ENCODE measurements around the gene NCAN.

Gene NCAN

DNA sequence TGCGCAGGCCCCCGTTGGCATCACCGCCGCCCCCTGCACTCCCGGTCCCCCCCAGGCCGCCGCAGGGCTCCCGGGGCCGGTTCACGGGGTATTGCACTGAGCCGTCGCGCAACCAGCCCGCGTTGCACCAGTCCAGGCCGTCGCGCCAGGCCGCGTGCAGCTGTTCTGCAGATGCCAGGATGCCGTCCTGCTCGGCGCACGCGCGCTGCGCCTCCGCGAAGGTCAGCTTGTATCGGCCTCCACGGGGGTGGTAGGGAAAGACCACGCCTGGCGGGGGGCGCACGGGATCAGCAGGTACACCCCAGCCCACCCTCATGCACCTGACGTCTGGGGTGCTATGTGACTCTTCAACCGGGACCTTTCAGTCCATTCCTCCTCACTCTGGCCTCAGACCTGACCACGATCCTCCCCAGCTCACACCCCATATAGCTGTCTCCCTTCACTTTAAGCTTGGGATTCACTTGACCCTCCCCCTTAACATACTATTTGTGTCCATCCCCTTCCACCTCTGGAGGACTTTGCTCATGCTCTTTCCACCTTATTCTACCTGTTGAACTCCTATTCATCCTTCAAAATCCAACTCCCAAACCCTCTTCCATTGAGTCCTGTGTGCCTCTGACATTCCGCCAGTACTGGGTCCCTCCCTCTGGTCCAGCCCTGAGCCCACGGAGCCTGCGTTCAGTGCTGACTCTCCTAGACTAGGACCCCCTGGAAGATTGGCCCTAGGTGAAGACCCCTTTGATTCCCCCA lies 47.0 kb downstream of the NCAN start:
- FAIRE-seq (no peak), DNase-seq (ENCODE audit: insufficient read length, low spot score) (no peak)

DNA sequence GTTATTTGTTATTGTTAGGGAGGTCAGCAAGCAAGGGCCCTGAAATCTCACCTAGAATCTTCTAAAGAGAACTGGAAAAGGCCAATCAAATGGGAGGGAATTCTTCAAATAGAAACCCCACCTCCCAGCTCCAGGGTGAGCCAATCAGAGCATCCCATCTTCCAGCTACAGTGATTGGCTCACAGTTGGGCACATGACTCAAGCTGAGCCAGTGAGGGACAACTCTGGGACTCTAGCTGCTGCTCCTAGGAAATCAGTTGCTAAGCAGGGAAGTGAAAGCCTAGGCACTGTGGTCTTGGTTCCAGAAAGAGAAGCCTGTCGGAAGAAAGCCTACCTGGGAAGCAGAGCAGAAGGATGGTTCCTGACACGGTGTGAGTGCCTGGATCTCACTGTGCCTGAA lies 48.0 kb downstream of the NCAN start:
- peak; percentile 65 for DNase-seq (ENCODE audit: insufficient read length, low spot score)
- no peak for FAIRE-seq

DNA sequence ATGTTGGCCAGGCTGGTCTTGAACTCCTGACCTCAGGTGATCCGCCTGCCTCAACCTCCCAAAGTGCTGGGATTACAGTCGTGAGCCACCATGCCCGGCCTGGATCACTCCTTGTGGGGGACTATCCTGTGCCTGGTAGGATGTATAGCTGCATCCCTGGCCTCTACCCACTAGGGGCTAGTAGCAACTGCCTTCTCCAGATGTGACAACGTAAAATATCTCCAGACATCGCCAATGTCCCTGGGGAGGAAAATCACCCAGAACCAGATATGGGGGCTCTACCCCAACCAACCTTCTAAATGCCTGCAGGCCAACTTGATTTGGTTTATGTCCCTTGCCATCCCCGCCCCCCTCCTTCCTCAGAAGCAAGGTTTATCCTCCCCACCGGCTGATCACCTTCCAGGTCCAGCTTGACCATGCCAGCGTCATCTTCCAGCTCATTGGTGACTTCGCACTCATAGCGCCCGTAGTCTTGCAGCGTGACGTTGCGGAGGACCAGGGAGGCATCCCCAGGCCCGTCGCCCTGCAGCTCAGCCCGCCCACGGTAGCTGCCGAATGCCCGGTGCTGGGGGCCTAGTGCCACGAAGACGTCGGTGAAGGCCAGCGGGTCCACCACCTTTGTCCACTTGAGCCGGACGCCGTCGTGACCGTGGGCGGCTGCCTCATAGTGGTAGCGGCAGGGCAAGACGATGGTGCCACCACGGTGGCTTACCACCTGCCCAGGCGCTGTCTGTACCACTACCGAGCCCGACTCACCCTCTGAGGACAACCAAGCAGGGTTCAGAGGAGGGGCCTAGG lies 48.9 kb downstream of the NCAN start:
- DNase-seq (ENCODE audit: insufficient read length, low spot score) (no peak), FAIRE-seq (no peak)

DNA sequence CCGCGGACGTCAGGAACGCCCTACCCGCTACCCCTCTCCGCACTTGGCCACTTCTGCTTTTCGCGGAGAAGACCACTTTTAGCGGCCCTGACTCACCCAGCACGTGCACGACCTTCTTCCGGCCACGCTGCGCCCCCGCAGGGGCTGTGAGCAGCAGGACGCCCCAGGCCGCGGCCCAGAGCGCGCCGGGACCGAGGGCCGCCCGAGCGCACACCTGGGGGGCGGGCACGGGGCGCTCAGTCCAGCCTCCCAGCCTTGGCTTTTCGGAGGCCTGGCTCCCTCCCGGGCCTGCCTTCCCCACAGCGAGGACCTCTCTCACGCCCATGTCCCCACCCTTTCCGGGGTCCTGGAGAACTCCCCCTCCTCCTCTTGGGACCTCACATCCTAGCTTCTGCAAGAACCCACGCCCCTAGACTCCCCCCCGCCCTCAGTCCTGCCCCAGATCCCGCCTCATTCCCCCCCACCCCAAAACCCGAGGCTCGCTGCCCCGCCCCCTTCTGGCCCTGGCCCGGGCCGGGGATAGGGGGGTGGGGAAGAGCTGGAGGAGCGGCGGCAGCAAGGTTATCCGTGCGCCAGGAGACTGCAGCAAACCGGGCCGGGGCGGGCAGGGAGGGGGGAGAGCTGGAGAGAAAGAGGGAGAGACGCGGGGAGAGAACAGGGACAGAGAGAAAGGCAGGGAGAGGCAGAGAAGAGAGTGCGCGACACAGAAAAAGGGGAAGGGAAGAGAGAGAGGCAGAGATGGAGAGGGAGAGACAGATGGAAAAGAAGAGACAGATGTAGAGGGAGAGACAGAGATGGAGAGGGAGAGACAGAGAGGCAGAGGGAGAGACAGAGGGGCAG lies 49.8 kb downstream of the NCAN start:
- DNase-seq (ENCODE audit: insufficient read length, low spot score): no peak

DNA sequence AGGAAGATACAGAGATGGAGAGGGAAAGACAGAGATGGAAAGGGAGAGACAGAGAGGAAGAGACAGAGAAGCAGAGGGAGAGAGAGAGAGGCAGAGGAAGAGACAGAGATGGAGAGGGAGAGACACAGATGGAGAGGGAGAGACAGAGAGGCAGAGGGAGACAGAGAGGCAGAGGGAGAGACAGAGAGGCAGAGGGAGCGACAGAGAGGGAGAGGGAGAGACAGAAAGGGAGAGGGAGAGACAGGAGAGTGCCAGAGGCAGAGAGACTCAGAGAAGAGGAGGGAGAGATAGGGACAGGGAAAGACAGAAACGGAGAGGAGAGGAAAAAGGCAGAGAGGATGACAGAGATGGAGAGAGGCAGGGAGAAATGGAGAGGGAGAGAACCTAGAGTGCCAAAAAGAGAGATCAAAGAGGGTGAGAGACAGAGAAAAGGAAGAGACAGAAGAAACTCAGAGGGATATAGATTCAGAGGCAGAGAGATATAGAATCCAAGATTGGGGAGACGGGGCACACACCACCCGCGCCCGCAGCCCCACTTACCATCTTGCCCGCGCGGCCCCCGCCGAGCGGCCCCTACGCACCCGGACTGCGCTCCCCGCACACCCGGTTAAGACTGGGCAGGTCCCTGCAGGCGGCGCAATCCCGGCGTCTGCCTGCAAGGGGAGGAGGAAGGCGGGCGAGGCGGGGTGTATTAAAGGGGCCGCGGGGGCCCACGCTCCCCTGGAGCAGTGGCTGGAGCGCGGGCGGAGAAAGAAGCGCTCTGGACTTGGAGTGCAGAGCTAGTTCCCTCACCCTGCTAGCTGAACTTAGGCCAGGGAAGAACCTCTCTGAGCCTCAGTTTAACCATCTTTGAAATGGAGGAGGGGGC lies 50.7 kb downstream of the NCAN start:
- no peak for FAIRE-seq
- DNase-seq (ENCODE audit: insufficient read length, low spot score): no peak

More for the DNA sequence above, 49.8 kb downstream of the NCAN start:
- FAIRE-seq: no peak

DNA sequence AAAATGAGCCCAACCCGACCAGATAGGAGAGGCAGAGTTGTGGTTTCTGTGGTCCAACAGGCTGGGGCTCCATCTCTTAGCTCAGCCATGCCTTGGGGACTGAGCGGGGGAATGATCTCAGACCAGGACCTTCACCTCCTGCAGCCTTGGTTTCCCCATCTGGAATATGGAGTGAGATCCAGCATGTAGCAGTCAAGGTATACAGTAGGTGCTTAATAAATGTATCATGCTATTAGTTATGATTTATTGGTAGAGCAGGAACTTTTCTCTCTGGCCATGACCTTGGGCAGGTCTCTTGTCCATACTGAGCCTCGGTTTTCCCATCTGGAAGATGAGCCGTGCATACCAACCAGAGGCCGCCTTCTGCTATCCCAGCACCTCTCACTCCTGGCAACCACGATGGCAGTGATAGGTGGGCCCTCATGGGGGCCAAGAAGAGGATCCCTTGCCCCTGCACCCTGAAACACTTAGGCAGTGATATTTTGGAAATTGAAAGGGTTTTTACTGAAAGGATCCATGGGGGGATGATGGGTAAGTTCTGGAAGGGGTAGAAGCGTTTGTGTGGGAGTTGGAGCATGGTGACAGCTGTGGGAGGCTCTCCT lies 52.2 kb downstream of the NCAN start:
- FAIRE-seq: no peak
- DNase-seq (ENCODE audit: insufficient read length, low spot score): no peak

DNA sequence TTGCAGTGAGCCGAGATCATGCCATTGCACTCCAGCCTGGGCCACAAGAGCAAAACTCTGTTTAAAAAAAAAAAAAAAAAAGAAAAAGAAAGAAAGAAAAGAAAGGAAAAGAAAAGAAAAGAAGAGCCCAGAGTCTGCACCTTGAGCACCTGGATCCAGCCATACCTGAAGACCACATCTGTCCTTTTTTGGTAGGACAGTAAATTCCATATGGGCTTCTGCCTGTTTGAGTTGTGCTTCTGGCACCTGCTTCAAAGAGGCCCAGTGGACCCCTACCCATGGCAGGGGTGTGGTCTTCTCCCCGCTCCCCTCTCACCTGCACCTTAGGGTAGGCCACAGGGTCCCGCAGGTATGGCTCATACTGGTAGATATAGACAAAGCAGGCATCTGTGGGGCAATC lies 55.5 kb downstream of the NCAN start:
- FAIRE-seq (no peak), DNase-seq (ENCODE audit: insufficient read length, low spot score) (no peak)

DNA sequence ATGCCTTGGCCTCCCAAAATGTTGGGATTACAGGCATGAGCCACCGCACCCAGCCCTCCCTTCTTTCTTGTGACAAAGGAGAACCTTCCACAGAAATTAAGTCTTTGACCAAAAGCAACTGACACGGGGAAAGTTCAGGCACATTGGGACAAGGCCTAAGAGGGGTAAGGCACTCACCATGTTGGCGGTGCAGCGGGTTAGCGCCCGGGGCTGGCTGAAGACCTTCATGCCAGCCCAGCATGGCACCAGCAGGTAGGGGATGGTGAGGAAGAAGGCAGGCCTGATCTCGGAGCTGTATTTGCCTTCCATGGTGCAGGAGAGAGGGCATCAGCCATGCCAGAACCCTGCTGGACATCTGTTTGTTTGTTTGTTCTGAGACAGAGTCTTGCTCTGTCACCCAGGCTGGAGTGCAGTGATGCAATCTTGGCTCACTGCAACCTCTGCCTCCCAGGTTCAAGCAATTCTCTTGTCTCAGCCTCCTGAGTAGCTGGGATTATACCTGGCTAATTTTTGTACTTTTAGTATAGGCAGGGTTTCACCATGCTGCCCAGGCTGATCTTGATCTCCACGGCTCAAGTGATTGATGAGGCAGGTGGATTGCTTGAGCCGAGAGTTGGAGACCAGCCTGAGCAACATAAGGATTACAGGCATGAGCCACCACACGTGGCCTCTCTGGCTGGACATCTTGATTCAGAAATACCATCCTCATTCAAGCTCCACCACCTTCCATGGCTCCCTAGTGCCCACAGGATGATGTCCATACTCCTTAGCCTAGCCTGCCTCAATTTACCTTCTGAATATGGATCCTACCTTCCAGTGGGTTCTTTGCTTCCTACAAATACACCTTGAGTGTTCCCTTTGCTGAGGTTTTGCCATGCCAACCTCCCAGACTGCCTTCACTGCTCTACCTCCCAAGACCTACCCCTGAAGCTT lies 57.0 kb downstream of the NCAN start:
- DNase-seq (ENCODE audit: insufficient read length, low spot score) (no peak), FAIRE-seq (no peak)

DNA sequence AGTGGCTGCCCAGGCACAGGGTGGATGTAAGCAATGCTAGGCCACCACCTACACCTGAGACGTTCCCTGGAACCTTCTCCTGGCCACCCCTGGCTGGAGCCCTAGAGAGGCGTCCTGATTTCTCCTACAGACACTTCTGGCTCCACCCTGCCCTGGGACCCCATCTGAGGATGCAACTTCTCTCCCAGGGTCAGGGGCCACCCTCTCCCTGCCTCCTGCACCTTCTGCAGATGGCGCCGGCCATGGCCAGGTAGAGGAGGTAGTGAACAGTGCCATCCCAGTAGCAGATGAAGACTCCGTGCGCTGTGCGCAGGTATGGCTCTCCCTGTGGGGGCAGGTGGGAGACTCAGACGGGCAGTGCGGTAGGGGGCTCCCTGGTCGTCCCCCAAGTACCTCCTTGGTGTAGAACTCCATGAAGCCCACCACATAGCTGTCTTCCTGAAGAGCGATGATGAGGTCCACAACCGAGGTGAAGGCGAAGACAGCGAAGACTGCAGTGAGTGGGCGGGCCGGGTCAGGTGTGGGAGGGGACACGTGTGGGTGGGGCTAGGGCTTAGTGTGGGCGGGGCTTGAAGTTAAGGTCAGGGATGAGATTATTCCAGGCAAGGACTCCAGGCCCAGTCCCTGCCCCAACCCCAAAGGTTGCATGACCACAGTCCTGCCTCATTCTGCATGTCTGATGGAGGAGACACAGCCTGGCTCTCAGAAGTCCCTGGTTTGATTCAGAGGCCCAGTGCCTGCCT lies 58.4 kb downstream of the NCAN start:
- DNase-seq (ENCODE audit: insufficient read length, low spot score): no peak
- FAIRE-seq: no peak

DNA sequence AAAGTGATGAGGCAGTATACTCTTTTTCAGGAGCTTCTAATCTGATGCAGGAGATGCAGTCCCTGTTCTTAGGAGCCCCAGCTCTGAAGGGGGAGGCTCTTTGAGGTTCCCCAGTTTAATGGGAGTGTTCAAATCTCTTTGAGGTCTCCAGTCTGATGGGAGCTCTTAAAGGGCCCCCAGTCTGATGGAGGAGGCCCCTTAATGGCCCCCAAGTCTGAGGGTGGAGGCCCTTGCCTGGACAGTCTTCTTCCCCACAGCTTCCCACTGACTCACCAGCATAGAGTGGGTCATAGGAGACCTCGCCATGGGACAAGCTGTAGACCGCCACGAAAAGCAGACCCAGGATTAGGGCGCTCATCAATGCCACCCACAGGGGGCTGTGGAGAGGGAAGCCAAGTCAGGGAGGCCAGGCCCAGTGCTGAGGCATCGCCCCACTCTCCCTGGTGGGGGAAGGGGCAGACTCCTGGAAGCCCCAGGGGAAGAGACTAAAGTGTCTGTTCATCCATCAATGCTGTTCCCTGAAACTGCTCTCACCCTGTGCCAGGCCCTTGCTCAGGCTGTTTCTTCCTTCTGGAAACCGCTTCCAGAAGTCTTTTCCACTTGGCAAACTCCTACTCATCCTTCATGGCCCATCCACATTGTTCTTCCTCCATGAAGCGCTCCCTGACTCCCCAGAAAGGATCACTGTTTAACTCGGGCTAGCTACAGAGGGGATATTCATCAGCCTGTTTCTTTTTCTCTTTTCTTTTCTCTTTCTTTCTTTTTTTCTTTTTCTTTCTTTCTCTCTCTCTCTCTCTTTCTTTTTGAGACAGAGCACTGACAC lies 59.2 kb downstream of the NCAN start:
- DNase-seq (ENCODE audit: insufficient read length, low spot score): no peak
- FAIRE-seq: no peak

DNA sequence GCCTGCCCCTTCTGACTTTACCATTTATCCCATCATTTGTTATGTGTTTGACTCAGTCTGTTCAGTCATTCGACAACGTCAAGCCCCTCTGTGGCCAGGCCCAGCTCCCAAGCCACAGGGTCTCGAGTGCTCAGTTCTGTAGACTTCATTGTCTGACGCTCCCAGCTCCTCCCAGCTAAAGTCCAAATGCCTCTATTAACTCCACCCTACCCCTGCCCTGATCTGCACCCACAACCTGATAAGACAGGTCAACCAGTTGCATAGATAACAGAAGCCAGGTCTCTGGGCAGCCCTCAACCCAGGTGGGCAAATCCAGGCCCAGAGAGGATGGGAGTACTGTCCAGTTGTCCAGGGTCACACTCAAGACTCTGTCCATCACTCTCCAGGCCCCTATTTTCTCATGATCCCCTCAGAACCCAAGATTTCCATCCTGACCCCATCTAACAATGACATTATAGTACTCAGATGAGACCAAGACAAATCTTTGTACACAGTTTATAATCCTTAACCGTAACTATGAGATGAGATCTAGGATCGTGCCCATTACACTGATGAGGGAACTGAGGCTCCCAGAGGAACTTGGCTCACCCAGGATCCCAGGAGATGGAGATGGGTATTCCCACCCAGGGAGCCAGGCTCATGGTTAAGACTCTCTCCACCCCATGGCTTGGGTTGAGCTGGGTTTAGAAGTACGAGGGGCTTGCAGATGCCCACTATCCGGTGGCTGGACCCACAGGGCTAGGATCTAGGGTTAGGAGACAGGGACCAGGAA lies 60.3 kb downstream of the NCAN start:
- FAIRE-seq (no peak), DNase-seq (ENCODE audit: insufficient read length, low spot score) (no peak)

DNA sequence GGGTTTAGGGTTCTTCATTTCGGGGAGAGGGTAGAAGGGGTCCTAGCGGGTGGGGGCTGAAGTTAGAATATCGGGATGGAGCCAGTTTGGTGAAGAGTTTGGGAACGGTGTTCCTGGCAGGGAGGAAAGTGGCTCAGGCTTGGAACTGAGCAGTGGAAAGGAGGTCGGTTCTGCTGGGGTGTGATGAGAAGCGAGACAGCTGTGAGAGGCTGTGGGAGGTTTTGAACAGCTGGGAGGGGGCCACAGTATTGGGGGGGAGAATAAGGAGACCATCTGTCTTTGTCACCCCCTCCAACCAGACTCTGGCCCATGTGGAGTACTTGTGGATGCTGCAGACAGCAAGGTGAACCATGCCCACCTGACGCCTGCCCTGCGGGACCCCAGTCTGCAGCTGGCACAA lies 62.4 kb downstream of the NCAN start:
- no peak for FAIRE-seq
- DNase-seq (ENCODE audit: insufficient read length, low spot score): no peak

DNA sequence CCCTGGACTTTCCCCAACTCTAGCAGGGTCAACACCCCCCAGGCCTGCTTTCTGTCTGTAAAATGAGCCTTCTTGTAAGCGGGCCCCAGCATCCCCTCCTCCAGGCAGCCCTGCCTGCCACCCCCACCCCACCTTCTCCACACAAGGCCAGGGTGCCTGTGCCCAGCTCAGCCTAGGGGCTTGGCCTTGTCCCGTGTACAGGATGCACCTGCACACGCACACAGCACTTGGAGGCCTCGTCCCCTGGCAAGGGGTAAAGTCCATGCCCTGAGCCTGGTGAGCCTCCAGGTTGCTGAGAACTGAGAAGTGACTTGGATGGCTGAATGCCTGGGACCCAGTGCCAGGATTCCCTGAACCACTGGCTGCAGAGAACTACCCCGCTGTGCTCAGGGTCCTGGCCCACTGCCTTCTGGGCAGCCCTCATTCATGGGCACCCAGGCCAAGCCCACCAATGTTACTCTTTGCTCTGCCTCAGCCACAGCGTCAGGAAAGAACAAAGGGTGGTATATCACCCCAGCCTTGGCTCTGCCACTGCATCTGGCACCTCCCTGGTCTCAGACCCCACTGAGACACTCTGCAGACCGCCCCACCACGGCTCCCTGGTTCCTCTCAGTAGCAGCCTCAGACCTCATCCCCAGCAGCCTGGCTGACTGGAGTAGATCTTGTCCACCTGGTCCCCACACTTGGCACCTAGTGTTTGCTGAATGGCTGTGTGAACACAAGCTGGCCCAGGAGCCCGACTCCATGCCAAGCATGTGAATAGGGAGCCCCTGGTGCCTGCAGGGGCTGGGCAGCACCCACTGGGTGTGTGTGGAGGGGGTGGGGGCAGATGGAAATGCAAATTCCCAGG lies 63.2 kb downstream of the NCAN start:
- FAIRE-seq (no peak), DNase-seq (ENCODE audit: insufficient read length, low spot score) (no peak)

DNA sequence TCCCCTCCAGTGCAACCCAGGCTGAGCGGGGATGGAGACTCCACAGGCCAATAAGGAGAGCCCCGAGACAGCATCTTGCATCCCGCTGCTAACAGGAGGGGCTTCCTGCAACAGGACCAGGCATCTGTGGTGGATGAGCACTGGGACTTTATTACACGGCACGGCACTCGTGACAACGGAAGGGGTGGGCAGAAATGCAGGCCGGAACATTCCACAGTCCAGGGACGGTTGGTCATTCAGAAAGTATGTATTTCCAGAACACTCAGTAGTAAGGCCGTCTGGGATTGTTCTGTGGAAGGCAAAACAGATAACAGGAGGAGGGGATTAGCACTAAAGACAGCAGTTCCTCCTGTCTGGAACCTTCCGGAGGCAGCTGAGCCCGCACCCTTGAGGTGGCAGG lies 64.6 kb downstream of the NCAN start:
- no peak for DNase-seq (ENCODE audit: insufficient read length, low spot score)
- FAIRE-seq: no peak

DNA sequence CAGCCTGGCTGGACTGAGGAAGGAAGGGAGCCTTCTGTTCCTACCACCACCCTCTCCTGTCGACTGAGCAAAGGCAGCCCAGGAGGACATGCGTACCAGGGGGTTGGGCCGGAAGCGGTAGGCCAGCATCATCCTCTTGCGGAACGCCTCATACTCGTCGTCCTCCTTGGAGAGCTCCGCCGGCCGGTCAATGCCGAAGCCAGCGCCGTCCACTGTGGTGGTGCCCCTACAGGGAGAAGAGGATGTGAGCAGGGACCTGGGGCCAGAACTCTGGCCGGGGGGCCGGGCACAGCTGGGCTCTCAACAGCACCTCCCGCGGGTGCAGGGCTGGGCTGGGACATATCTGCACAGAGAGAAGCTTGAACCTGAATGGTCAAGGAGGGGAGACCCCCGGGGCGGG lies 65.1 kb downstream of the NCAN start:
- DNase-seq (ENCODE audit: insufficient read length, low spot score) (no peak), FAIRE-seq (no peak)

DNA sequence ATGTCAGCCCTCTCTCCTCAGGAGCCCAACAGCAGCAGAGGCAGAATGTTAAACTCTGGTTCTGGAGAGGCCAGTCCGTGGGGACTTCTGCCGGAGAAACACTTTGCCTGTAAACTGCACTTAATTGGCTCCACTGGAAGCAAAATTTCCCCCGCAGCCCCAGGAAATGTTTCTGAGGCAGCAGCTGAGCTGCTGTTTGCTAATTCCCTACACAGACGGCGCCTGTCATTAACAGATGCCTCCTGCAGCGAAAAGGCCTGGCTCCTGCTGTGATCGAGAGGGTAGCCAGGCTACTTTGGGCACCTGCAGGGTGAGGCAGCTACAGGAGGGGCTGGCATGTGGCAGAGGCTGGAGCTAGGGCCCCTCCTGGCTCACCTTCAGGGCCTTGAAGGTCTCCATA lies 66.6 kb downstream of the NCAN start:
- no peak for DNase-seq (ENCODE audit: insufficient read length, low spot score)
- FAIRE-seq: no peak
